ENCODE measurements around the gene DDX41. TPM values are rescaled to one million over a fixed set of nuclear protein-coding genes. Genes with fewer than 3 reads are reported as not detected.

The DDX41 gene
- total RNA-seq, 4 donors from 2014 or later = 64.5 to 80.8 (median 68.5) TPM

- no peak for TF ChIP-seq CTCF (IDR thresholded peaks at IDR 0.05)
- no peak for TF ChIP-seq EP300 (IDR thresholded peaks at IDR 0.05)
- TF ChIP-seq POLR2AphosphoS5 (IDR thresholded peaks at IDR 0.05) = no peak
- no peak for TF ChIP-seq POLR2A (IDR thresholded peaks at IDR 0.05)
- Histone ChIP-seq H3K4me3 (no peak overlapping the region), H3K27ac (no peak overlapping the region), H3K9me3 (no peaks in the 10 kb centered on the region), H3K4me1 (peaks cover 0 to 25% (median 7%) of the 10 kb centered on the region in 3 donors), H3K36me3 (peaks cover 0 to 62% of the 10 kb centered on the region in 2 donors), H3K27me3 (no peaks in the 10 kb centered on the region)
- no peak for ATAC-seq
- 77 to 90% methylated on average over 5 to 8 of the region's 11 CpGs for WGBS, 2 donors (ENCODE audit: low coverage in 1 of 2)
Observed at GRCh38 chr5:177465044-177465443, 51.7 kb downstream of the DDX41 start.

- Histone ChIP-seq H3K27me3 (no peaks in the 10 kb centered on the region), H3K9me3 (no peaks in the 10 kb centered on the region), H3K4me3 (no peak overlapping the region), H3K27ac (peak overlapping the region in 3 of 4 donors; percentile 62 to 68 (median 62)), H3K4me1 (peaks cover 0 to 15% (median 0%) of the 10 kb centered on the region in 3 donors), H3K36me3 (peaks cover 0 to 66% of the 10 kb centered on the region in 2 donors)
- TF ChIP-seq CTCF (IDR thresholded peaks at IDR 0.05) = no peak
- no peak for TF ChIP-seq POLR2A (IDR thresholded peaks at IDR 0.05)
- TF ChIP-seq EP300 (IDR thresholded peaks at IDR 0.05) = no peak
- TF ChIP-seq POLR2AphosphoS5 (IDR thresholded peaks at IDR 0.05) = no peak
- peak; percentile 14 for ATAC-seq
- WGBS, 2 donors (ENCODE audit: low coverage in 1 of 2) = 81% methylated on average over 11 of the region's 27 CpGs; no CpG with 5 or more reads in 1 of the 2 donors
Observed at GRCh38 chr5:177462021-177462670, 54.6 kb downstream of the DDX41 start.

Other genes with a start within 250 kb of the DDX41 start
- gene RAB24, start 213.2 kb downstream of the DDX41 start, total RNA-seq = 10 to 100 TPM; 21.4 to 32.4 (median 24.8) TPM
- 10 to 100 TPM; 60.4 to 97.5 (median 73.5) TPM for gene PRELID1, start 213.2 kb downstream of the DDX41 start, total RNA-seq
- gene MXD3, start 205.1 kb downstream of the DDX41 start, total RNA-seq = 10 to 100 TPM in 1 of 4 donors, 1 to 10 TPM in 3; 1.7 to 10.9 (median 6.3) TPM
- gene LMAN2, start 165.3 kb downstream of the DDX41 start, total RNA-seq = 100 to 1,000 TPM in 3 of 4 donors, 10 to 100 TPM in 1; 78.1 to 147 (median 111) TPM
- gene RGS14, start 159.0 kb downstream of the DDX41 start, total RNA-seq = 10 to 100 TPM in 3 of 4 donors, 1 to 10 TPM in 1; 7.6 to 20.1 (median 13.7) TPM
- gene SLC34A1, start 132.5 kb downstream of the DDX41 start, total RNA-seq = under 1 TPM in 1 of 4 donors, not detected in 3; 0.12 TPM
- not detected for gene PFN3, start 116.3 kb downstream of the DDX41 start, total RNA-seq
- under 1 TPM in 2 of 4 donors, not detected in 2; 0.27 to 0.89 TPM for gene F12, start 107.4 kb downstream of the DDX41 start, total RNA-seq
- 10 to 100 TPM; 20.7 to 42.3 (median 31.5) TPM for gene GRK6, start 90.3 kb downstream of the DDX41 start, total RNA-seq
- 1 to 10 TPM in 3 of 4 donors, not detected in 1; 1.6 to 2.7 (median 2.2) TPM for gene PRR7, start 70.1 kb downstream of the DDX41 start, total RNA-seq
- 100 to 1,000 TPM in 3 of 4 donors, 10 to 100 TPM in 1; 87.1 to 154 (median 124) TPM for gene DBN1, start 43.3 kb downstream of the DDX41 start, total RNA-seq
- 100 to 1,000 TPM; 336 to 863 (median 437) TPM for gene PDLIM7, start 19.4 kb downstream of the DDX41 start, total RNA-seq
- gene DOK3, start 7.1 kb downstream of the DDX41 start, total RNA-seq = 10 to 100 TPM in 1 of 4 donors, 1 to 10 TPM in 3; 6.1 to 16.6 (median 6.6) TPM
- 10 to 100 TPM; 29.7 to 90.3 (median 44.5) TPM for gene FAM193B, start 37.6 kb upstream of the DDX41 start, total RNA-seq
- gene TMED9, start 75.2 kb upstream of the DDX41 start, total RNA-seq = 10 to 100 TPM; 50.9 to 86.4 (median 72.9) TPM
- gene B4GALT7, start 83.2 kb upstream of the DDX41 start, total RNA-seq = 10 to 100 TPM; 10.2 to 19.5 (median 15.5) TPM

Data from gastroesophageal sphincter (tissue), 4 donors.